Fibroblast of skin of left biceps (primary cell): Measurements from ENCODE around the gene SF3A1.

ENCODE experiments used
- DNase-seq, 2 experiments: peaks; one replicate each; pipeline ENCODE4 v3.0.0-alpha.2; 2013; ENCODE audit warnings: low read depth in 2 of 2

The SF3A1 gene

DNA sequence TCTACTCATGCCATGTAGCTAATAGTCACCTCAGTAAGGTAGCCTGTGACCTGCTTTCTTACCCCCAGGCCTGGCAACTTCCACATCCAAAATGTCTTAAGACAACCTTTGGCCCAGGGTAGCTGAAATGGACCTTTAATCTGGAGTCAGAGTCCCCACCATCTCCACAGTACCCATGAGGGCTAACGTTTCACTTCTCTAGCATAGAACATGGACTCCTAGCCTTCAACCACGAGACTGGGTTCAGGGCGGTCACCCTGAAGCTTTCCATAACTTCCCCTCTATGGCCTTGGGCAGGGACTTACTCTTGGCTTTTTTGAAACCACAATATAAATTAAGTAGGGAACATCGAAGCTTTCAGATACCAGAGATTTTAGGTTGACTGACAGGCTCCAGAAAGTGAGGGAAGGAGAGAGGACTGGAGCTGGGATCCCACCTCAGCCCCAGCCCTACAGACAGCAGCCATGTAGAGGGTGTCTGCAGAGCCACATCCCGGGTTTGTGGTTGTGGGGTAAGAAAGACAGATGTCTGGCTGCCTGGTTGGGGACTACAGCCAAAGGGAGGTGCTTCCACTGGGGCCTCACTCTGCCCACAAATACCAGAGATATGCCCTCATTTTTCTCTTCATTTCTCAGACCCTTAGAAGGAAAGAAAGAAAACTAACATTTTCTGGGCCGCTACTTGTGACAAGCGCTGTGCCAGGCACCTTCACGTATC is 32.5 kb downstream of the SF3A1 start:
- no peak for DNase-seq

DNA sequence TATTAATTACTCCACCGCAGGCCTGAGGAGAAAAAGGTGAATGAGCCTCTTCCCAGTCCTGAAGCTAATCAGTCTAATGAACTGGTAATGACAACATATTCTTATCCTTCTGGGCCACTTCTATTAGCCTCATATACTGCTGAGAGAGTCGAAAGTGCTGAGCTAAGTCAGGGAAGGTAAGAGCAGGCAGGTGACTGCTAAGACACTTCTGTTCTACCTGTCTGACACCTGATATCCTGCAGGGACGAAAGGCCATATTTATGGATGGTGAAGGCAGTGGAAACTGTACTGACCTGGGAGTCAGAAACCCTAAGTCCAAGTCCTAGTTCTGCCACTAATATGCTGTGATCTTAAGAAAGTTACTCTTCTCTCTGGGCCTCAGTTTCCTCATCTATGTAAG is 33.4 kb downstream of the SF3A1 start:
- no peak for DNase-seq

DNA sequence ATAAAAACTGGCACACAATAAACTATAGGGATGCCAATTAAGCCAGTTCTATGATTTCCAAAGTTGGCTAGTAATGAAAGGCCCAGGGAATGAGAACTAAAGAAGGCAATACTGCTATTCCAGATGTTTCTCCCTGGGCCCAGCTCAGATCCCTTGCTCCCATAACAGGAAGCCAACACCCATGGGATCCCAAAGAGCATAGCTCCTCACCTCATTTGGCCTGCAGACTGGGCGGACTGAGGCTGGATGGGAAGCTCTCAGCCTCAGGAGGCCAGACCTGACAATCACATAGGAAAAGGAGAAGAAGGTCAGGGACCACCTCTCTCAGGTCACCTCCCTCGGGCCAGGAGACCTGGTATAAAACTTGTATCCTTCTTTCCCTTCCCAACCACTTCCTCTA is 35.2 kb downstream of the SF3A1 start:
- no peak for DNase-seq

DNA sequence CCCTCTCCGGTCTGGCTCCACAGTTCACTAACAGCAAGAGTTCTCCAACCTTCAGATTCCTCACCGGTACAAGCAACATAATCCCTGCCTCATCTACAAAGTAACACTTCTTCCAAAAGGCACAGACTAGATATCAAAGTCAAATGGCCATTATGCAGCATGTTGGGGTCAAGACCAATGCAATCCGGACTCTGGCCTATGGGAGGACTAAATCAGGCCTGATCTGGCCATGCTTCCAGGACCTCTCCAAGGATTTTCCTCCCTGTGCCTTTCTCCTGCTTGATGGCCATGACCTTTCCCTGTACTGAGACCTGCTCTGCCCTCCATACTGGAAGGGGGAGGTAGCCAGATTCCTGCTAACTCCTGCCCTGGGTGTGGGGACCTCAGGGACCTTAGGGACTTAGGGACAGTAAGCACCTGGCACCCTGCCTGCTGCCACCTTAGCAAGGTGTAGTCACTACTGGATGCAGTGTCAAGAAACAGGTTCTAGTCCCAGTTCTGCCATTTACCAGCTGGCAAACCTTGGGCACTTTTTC is 36.6 kb downstream of the SF3A1 start:
- DNase-seq: no peak

DNA sequence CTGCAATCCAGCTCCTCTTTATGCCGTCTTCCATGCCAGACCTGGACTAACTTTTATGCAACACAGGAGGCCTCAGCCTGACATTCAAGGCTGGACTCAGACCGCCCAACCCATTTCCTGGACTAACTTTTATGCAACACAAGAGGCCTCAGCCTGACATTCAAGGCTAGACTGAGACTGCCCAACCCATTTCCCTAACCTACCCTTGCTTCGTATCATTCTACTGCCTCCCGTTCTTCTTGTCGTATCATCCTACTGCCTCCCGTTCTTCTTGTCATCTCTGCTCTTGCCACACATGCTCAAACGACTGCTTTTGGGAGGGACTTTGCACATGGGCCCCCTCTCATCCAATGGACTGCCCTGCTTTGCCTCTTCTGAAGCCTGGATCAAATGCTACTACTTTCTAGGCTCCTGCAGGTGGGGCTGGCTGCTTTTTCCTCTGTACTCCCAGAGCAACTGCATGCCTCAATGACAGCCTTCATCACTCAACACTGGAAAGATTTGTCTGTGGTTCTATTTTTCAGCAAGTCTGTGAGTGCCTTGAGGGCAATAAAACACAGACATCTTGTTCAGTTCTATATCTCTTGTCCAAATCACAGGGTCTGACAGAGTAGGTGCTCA is 37.8 kb downstream of the SF3A1 start:
- DNase-seq: no peak

DNA sequence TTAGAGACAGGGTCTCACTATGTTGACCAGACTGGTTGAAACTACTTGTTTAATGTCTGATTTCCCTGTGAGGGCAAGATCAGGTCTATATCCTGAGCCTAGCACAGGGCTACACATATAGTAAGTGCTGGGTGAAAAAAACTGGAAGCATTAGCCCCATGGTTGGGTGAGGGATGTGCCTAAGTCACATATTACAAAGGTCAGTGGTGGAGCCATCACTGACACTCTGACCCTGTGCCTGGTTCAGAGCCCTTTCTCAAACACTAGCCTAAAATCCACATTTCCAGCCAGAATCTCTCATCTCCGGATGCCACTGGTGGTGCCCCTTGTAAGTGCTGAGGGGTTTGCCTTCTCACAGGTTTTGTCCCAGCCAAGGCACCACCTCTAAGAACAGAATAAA is 38.9 kb downstream of the SF3A1 start:
- no peak for DNase-seq

DNA sequence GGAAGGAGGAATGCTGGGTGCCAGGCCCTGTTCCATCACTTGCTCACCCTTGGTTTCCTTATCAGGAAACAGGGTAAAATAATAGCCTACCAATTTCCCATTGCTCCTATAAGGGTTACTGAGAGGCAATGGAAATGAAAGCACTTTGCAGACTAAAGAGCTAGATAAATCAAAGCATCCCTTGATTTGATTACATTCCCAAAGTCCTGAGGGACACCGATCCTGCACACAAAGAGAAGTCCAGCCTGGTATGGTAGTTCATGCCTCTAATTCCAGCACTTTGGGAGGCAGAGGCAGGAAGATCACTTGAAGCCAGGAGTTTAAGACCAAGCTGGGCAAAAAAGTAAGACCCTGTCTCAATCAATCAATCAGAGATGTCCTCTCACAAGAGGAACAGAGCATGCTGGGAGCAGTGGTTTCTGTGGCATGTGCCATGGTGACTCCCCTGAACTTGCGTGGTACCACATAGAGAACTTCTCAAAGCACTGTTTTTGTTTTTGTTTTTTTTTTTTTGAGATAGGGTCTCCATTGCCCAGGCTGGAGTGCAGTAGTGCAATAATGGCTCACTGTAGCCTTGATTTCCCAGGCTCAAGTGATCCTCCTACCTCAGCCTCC is 40.6 kb downstream of the SF3A1 start:
- DNase-seq: no peak

DNA sequence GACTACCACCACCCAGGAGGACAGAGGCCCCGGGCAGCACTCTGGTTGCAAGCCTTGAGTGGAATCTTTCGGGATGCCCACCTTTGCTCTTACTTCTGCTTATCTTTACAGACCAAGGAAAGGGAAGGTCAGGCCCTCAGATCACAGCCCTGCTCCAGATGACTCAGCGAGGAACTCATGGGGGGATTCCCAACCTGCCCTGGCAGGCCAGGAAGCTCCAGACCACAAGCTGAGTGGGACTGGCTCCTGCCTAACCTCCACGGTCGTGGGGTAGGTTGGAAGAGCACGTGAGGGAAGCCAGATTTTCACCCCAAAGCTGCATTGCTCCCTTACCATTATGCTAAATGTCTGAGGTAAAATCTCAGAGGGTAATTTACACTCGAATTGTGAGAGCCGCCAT is 41.8 kb downstream of the SF3A1 start:
- DNase-seq: no peak

DNA sequence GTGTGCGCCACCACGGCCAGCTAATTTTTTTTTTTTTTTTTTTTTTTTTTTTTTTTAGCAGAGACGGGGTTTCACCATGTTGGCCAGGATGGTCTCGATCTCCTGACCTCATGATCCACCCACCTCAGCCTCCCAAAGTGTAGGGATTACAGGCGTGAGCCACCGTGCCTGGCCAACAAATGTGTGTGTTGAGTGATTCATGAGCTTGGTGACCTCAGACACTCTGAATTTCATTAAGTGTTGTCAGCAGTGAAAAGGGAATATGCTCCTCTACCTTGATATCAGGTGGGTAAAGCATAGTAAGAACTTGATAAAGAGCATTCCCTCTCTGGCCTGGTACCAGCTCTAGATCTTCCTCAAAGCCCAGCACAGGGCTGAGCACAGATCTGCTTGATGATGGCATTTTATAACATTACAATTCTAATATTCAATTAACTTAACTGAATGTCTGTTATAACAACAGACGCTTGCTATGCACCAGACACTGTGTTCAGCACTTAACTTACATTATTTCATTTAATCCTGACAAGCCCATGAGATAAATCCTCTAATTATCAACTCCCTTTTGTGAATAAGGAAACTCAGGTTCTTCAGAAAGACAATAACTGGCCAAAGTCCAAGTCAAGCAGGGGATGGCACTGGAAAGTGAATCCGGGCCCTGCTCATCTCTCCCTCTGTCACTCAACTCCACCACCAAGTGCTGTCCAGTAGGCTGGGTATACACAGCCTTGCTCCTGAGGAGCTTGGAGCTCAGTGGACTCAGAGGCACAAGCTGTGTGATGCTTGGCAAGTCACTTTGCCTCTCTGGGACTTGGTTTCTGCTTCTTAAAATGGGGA is 42.9 kb downstream of the SF3A1 start:
- DNase-seq: no peak

DNA sequence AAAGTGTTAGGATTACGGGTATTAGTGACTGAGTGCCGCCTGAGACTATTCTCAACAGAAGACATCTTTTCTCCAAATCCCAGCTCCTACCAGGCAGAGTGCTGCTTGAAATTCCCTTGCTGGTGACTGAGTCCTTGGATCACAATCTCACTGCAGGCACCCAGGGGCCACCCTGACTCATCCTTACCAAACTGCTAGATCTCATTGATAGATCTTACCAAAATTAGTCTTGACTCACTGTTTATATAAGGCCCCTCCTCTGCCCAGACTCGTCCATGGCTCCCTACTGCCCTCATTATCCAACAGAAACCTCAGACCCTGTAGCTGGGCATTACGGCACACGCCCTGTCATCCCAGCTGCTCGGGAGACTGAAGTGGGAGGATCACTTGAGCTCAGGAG is 44.6 kb downstream of the SF3A1 start:
- DNase-seq: no peak

- no peak for DNase-seq
These were observed 45.6 kb downstream of the SF3A1 start for GRCh38 chr22:30310881-30311771.

DNA sequence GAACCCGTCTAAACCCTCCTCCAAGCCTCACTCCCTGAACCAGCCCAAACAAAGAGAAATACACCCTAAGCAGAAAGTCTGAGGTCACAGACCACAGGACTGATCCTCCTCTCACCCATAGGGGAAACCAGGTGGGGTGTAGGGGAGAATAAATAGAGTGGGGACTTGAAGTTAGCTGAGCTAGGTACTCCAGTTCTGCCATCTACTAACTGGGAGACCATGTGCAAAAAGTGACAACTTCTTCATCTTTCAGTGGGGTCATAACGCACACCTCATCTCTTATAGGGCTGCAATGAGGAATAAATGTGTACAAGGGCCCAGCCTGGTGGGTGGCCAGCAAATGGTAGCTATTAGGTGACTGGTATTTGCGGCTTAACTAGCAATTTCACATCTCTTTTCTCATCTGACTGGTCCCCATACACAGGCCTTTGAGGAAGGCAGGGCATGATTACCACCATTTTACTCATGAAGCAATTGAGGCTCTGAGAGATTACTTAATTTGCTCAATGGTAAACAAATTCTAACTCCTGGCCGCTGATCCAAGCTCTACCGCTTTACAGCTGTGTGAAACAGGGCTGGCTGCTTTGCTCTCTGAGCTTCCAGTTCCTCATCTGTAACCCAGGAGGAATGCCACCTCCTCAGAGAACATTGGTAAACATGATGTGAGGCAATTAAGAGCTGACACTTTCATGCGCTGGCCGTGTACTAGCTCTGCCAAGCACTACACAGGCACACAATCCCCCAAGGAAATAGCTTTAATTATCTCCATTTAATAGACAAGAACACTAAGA is 46.5 kb downstream of the SF3A1 start:
- no peak for DNase-seq

- DNase-seq: no peak
These were observed 48.0 kb downstream of the SF3A1 start for GRCh38 chr22:30308518-30309230.

GRCh38 chr22:30308093-30308492 is 48.6 kb downstream of the SF3A1 start:
- no peak for DNase-seq

DNA sequence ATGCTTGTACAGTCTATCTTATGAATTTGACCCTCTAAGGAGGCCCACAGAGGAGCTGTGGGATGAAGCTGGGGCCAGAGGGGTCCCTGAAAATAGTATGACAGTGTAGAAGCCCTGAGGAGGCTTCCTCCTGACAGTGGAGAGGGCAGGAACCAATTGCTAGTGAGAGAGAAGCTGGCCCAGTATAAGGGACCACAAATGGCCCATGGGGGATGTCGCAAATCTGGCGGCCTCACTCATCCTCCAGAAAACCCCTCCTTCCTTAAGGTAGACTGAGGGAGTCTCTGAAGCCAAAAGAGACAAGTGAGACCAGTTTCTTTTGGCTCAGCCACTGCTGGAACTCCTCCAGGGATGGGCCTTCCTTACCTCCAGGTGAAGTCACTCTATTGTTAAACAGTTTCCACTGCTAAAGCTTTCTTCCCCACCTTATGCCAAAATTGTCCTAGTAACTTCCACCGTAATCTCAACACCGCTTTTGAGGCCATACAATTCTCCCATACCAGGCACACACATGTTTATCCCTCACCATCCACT is 49.6 kb downstream of the SF3A1 start:
- DNase-seq: no peak

DNA sequence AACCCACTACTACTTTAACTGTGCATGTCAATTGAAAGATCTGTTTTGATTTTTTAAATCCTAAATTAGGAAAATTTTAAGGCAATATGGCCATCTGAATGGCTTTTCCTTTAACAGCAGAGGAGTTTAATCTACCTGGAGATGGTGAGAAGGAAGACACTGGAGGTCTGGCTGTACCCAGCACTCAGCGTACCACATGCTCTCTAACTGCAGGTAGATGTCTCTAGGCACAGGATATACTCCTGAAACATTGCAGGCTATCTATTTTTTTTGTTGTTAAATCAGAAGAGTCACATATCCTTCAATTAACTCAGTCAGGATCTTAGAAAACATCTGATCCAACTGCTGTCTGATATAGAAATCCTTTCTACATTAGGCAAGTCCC is 50.1 kb downstream of the SF3A1 start:
- no peak for DNase-seq

DNA sequence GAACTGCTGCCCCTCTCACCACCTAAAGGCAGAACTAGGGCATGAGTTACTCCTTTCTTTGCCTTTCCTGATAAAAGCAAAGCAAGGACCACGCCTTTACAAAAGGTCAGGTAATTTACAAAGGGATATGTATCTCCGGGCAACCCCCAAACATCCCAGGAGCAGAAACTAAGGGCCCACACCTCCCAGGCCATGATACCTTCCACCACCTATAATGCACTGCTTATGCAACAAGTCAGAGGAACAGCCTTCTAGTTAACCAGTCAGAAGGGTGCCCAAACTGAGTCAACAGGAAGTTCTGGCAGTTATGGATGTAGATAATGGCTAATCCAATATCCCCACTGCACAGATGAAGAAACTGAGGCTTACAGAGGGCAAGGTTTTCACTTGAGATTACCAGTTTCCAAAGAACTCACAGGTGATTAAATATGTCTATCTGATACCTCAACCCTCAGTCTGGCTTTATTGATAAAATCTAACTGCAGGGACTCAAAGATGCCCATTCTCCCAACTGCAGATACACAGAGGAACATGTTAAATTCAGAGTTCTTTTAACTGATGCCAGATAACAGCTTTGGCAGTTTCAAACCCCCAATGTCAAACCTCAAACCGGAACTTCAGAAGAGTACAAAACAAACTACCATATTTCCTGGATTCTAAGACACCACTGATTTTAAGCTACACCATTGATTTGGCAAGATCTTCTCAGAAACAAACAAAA is 50.6 kb downstream of the SF3A1 start:
- DNase-seq: no peak

GRCh38 chr22:30305519-30305905 is 51.2 kb downstream of the SF3A1 start:
- no peak for DNase-seq
